HEK293T (cell line): ENCODE measurements around the gene ZMIZ1.

Source experiments
- CTCF ChIA-PET: fragments of 350-600 bp; formaldehyde crosslinking; extraction: SDS; loops from one replicate; lab custom pipeline; 2021; ENCODE audit warnings: antibody characterized with exemption, inconsistent platforms; lab: Yijun Ruan, JAX
- POLR2A ChIA-PET: fragments of 350-600 bp; formaldehyde crosslinking; extraction: SDS; loops from one replicate; lab custom pipeline; 2020; ENCODE audit warnings: antibody characterized with exemption, inconsistent platforms; lab: Yijun Ruan, JAX
- DNase-seq: peaks from one replicate; pipeline ENCODE4 v3.0.0; 2012; ENCODE audit warnings: mixed read lengths; ENCODE audit errors: extremely low spot score
- ARNT ChIP-seq: fragments of 450-650 bp; IDR thresholded peaks from 2 replicates; pipeline ENCODE4 v1.6.1; 2017; ENCODE audit warnings: mild to moderate bottlenecking
- BHLHE40 ChIP-seq: fragments of 450-650 bp; IDR thresholded peaks from 2 replicates; pipeline ENCODE4 v1.6.1; 2016; ENCODE audit warnings: mild to moderate bottlenecking, moderate library complexity, borderline replicate concordance
- CTBP1 ChIP-seq: fragments of 450-650 bp; IDR thresholded peaks from 2 replicates; pipeline ENCODE4 v1.6.1; 2016; ENCODE audit warnings: borderline replicate concordance
- ELF4 ChIP-seq: fragments of 450-650 bp; IDR thresholded peaks from 2 replicates; pipeline ENCODE4 v1.6.1; 2017; ENCODE audit warnings: antibody characterized with exemption
- FOXA1 ChIP-seq: fragments of 450-650 bp; IDR thresholded peaks from 2 replicates; pipeline ENCODE4 v1.6.1; 2016; ENCODE audit warnings: mild to moderate bottlenecking
- FOXK2 ChIP-seq: fragments of 450-650 bp; IDR thresholded peaks from 2 replicates; pipeline ENCODE4 v1.6.1; 2016; ENCODE audit warnings: mild to moderate bottlenecking
- FOXM1 ChIP-seq: fragments of 450-650 bp; IDR thresholded peaks from 2 replicates; pipeline ENCODE4 v1.6.1; 2017; ENCODE audit warnings: mild to moderate bottlenecking, borderline replicate concordance
- HDGF ChIP-seq: fragments of 450-650 bp; IDR thresholded peaks from 2 replicates; pipeline ENCODE4 v1.6.1; 2017; ENCODE audit warnings: antibody characterized with exemption, borderline replicate concordance
- L3MBTL2 ChIP-seq: fragments of 450-650 bp; conservative IDR thresholded peaks from 2 replicates; pipeline ENCODE4 v1.6.1; 2016; ENCODE audit warnings: mild to moderate bottlenecking
- LEF1 ChIP-seq: fragments of 450-650 bp; IDR thresholded peaks from 2 replicates; pipeline ENCODE4 v1.6.1; 2017; ENCODE audit warnings: mild to moderate bottlenecking, borderline replicate concordance
- NFRKB ChIP-seq: fragments of 450-650 bp; IDR thresholded peaks from 2 replicates; pipeline ENCODE4 v1.6.1; 2016; ENCODE audit warnings: mild to moderate bottlenecking, moderate library complexity
- SP1 ChIP-seq: fragments of 450-650 bp; IDR thresholded peaks from 2 replicates; pipeline ENCODE4 v1.6.1; 2017
- SUZ12 ChIP-seq: fragments of 450-650 bp; IDR thresholded peaks from 2 replicates; pipeline ENCODE4 v1.6.1; 2016; ENCODE audit warnings: mild to moderate bottlenecking
- TARDBP ChIP-seq: fragments of 450-650 bp; IDR thresholded peaks from 2 replicates; pipeline ENCODE4 v1.6.1; 2016
- ZNF384 ChIP-seq: fragments of 450-650 bp; IDR thresholded peaks from 2 replicates; pipeline ENCODE4 v1.6.1; 2016
- TF ChIP-seq, protein P1 (sequence below): fragments of 450-650 bp; IDR thresholded peaks from 2 replicates; pipeline ENCODE4 v1.6.1; 2016

The ZMIZ1 gene

DNA sequence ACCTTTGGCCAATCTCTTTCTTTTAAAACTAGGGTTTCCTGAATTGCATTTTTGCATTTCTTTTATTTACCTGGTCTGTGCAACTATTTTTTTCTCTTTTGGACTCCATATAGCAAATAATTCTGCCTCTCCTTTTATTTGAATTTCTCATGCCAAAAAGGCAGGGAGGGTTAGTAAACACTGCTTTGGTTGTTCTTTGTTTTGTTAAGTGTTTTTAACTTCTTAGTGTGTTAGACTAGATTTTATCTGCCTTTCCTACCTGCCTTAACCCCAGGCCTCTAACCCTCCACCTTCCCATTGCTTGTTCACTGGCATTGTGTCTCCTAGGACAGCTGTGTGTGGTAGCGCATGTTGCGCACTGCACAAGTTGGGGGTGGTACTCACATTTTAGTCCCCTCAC, 18.1 kb downstream of the ZMIZ1 start:
- TF ChIP-seq FOXK2 (no peak), ELF4 (no peak), SUZ12 (no peak), TARDBP (no peak), FOXM1 (no peak), BHLHE40 (no peak), L3MBTL2 (no peak)
- TF ChIP-seq, protein P1, sequence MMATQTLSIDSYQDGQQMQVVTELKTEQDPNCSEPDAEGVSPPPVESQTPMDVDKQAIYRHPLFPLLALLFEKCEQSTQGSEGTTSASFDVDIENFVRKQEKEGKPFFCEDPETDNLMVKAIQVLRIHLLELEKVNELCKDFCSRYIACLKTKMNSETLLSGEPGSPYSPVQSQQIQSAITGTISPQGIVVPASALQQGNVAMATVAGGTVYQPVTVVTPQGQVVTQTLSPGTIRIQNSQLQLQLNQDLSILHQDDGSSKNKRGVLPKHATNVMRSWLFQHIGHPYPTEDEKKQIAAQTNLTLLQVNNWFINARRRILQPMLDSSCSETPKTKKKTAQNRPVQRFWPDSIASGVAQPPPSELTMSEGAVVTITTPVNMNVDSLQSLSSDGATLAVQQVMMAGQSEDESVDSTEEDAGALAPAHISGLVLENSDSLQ: no peak
- CTCF ChIA-PET: no interaction called here
- no peak for DNase-seq
- POLR2A ChIA-PET: no interaction called here

DNA sequence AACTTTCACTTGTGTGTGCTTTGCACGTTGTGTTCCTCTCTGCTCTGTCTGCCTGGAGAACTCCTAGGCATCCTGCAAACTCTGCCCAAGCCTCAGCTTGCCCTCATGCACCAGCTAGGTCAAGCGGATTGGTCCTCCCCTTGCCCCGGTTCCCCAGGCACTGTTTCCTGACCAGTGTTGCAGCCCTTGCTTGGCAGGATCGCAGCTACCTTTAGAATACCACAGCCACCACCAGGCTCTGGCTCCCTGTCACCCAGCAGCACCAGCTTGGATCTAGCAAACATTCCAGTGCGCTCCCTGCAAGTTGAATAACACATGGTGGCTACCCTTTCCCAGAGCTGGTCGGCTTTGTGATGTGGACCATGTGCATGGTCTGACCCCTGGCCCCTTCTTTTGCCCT, 19.0 kb downstream of the ZMIZ1 start:
- CTCF ChIA-PET: no interaction called here

DNA sequence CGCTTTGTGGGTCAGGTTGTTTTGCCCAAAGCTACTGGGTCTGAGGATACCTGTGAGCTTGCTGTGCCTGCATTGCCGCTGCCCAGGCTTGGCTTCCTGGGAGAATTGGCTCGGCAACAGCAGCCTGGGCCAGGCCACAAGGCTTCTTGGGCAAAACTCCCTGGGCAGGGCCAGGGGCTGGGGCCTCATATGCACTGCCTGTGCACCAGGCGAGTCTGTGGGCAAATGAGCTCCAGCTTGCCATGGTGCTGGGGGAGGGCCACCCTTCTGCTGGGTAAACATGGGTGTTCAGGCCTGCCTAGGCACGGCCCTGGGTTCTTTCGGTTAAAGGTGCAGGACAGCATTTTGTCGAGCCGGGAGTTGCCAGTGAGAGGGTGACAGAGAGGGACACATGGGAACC, 19.4 kb downstream of the ZMIZ1 start:
- ChIA-PET POLR2A (no interaction called here), CTCF (interaction anchor here (0.6 to 0.9 kb wide), 2 partner anchors 10 to 431 kb away, joined by 3 to 5 read pairs; no protein-coding TSS in a partner anchor)
- no peak for DNase-seq
- no peak for TF ChIP-seq CTBP1
- TF ChIP-seq ELF4: no peak
- TF ChIP-seq SUZ12: no peak
- no peak for TF ChIP-seq BHLHE40
- TF ChIP-seq LEF1: no peak
- no peak for TF ChIP-seq ZNF384
- TF ChIP-seq TARDBP: no peak
- TF ChIP-seq, protein P1: no peak
- TF ChIP-seq FOXM1: no peak
- no peak for TF ChIP-seq ARNT
- TF ChIP-seq NFRKB: no peak

More for the DNA sequence above, 19.0 kb downstream of the ZMIZ1 start:
- POLR2A ChIA-PET: no interaction called here
- TF ChIP-seq ZNF384 (no peak), TARDBP (no peak), NFRKB (no peak), LEF1 (no peak), FOXK2 (no peak), FOXA1 (no peak), SP1 (no peak), CTBP1 (no peak), FOXM1 (no peak), L3MBTL2 (no peak), BHLHE40 (no peak), SUZ12 (no peak), HDGF (no peak), ELF4 (no peak)
- no peak for DNase-seq

DNA sequence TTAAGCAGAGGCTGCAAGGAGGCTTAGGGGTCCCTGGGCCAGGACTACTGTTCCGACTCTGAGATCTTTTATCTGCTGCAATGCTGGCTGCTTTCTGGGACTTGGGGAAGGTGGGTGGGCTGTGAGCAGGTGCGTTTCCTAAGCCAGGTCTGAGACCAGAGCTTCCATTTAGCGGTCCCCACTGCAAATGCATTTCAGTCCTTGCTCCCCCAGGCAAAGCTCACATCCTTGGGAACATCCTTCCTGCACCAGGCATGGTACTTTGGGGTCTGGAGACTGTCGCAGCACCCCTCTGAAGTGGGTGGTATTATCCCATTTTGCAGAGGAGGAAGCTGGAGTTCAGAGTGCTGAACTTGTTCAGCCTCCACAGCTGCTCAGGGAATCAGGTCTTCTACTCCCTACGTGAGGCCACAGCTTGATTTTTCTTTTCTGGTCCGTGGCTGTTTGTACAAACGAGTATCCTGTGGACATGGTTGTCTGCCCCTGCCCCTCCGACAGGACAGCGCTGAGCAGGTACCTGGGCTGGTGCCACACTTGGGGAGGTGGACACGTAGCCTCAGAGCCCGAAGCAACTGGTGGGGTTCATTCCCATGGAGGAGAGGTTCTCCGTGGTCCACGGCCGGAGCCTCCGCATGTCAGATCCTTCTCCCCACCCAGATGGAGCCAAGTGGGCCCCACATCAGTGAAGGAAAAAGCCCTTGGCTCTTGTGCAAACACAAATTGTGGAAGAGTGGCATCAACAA, 20.0 kb downstream of the ZMIZ1 start:
- ChIA-PET POLR2A (no interaction called here), CTCF (interaction anchor here (0.6 to 0.9 kb wide), 2 partner anchors 10 to 431 kb away, joined by 3 to 5 read pairs; no protein-coding TSS in a partner anchor)
- no peak for DNase-seq
- TF ChIP-seq NFRKB (no peak), CTBP1 (no peak), HDGF (no peak), FOXM1 (no peak), ARNT (no peak), FOXK2 (no peak), ZNF384 (no peak), L3MBTL2 (no peak), LEF1 (no peak), ELF4 (no peak), BHLHE40 (no peak), FOXA1 (no peak), SP1 (no peak), SUZ12 (no peak)
- TF ChIP-seq, protein P1: no peak

DNA sequence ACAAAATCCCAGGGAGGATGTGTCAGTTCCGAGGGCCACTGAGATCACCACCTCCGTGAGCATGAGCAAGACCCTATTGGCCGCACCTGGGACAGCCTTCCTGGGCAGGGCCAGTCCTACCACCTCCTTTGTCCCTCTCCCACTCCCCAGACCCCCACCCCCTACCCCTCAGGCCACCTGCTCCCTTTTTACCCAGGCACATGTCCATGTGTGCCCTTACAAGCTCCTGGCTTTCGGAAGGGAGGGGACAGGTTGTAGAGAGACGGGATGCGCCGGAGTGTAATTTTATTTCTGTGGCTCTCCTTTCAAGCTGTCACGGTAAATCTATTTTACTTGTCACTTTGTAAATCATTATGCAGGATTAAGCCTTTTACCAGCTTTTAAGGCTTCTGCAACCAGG, 20.9 kb downstream of the ZMIZ1 start:
- DNase-seq: no peak
- POLR2A ChIA-PET: no interaction called here
- TF ChIP-seq ARNT (no peak), NFRKB (no peak), CTBP1 (no peak), FOXA1 (no peak), BHLHE40 (no peak), ELF4 (no peak), L3MBTL2 (no peak)
- TF ChIP-seq, protein P1: no peak
- CTCF ChIA-PET: no interaction called here
